GM20000 (cell line): ENCODE results near the gene GDA.
A peak's percentile ranks its signal among the peaks of the same experiment; 100 is the strongest.

Experiments used
- DNase-seq: peaks from one replicate; pipeline ENCODE4 v3.0.0; 2012; ENCODE audit warnings: low spot score
- CTCF ChIP-seq: IDR thresholded peaks from 2 replicates; pipeline ENCODE4 v1.5.1; 2012; ENCODE audit warnings: mild to moderate bottlenecking, control low read depth; ENCODE audit errors: extremely low read depth, missing control alignments

GDA gene

GRCh38 chr9:72205513-72205912 lies 56.3 kb downstream of the GDA start:
- DNase-seq = peak; percentile 21
- TF ChIP-seq CTCF = no peak

- no peak for TF ChIP-seq CTCF
- DNase-seq = peak; percentile 35
Measured at GRCh38 chr9:72207278-72207677, 58.0 kb downstream of the GDA start.

- no peak for DNase-seq
- no peak for TF ChIP-seq CTCF
Measured at GRCh38 chr9:72210522-72210921, 61.3 kb downstream of the GDA start.

GRCh38 chr9:72211047-72211446 lies 61.8 kb downstream of the GDA start:
- no peak for TF ChIP-seq CTCF

GRCh38 chr9:72213906-72214305 lies 64.7 kb downstream of the GDA start:
- DNase-seq = no peak
- no peak for TF ChIP-seq CTCF

More at GRCh38 chr9:72211047-72211446, 61.8 kb downstream of the GDA start:
- no peak for DNase-seq

GRCh38 chr9:72217306-72217842 lies 68.1 kb downstream of the GDA start:
- DNase-seq = no peak
- no peak for TF ChIP-seq CTCF

- no peak for DNase-seq
- TF ChIP-seq CTCF = no peak
Measured at GRCh38 chr9:72220589-72220988, 71.3 kb downstream of the GDA start.
